ENCODE measurements around the gene SLC41A1. TPM values are rescaled to one million over a fixed set of nuclear protein-coding genes. Genes with fewer than 3 reads are reported as not detected.

The SLC41A1 gene
- total RNA-seq, 6 donors from 2014 or later, result 17.8 to 35.1 (median 27.3) TPM

- TF ChIP-seq CTCF (IDR thresholded peaks at IDR 0.05) (no peak), POLR2AphosphoS5 (IDR thresholded peaks at IDR 0.05) (no peak), POLR2A (IDR thresholded peaks at IDR 0.05) (no peak), EP300 (IDR thresholded peaks at IDR 0.05) (no peak)
- peak in 1 of 2 donors; percentile 25 for DNase-seq
- ATAC-seq (ENCODE audit: low FRiP score in 2 of 2), result peak; percentile 41 to 62
- WGBS, 2 donors, result 24 to 37% methylated on average over 16 to 19 of the region's 36 CpGs
- H3K27ac ChIP-seq, result peak overlapping the region; percentile 64 to 90 (median 82)
- H3K27me3 ChIP-seq, result no peaks in the 10 kb centered on the region
- no peaks in the 10 kb centered on the region for H3K9me3 ChIP-seq
- H3K36me3 ChIP-seq, result no peaks in the 10 kb centered on the region
- peaks cover 6 to 13% (median 12%) of the 10 kb centered on the region in 4 donors for H3K4me1 ChIP-seq
- H3K4me3 ChIP-seq, result peak overlapping the region; percentile 65 to 82 (median 76)
These were observed 38.6 kb downstream of the SLC41A1 start for GRCh38 chr1:205774198-205775014.

GRCh38 chr1:205772607-205773032 lies 40.4 kb downstream of the SLC41A1 start:
- TF ChIP-seq CTCF (IDR thresholded peaks at IDR 0.05) (no peak), POLR2AphosphoS5 (IDR thresholded peaks at IDR 0.05) (no peak), EP300 (IDR thresholded peaks at IDR 0.05) (no peak), POLR2A (IDR thresholded peaks at IDR 0.05) (no peak)
- no peaks in the 10 kb centered on the region for H3K9me3 ChIP-seq
- H3K36me3 ChIP-seq, result no peaks in the 10 kb centered on the region
- H3K4me1 ChIP-seq, result peaks cover 6 to 13% (median 12%) of the 10 kb centered on the region in 4 donors
- H3K27me3 ChIP-seq, result no peaks in the 10 kb centered on the region
- H3K27ac ChIP-seq, result no peak overlapping the region
- DNase-seq (no peak), ATAC-seq (ENCODE audit: low FRiP score in 2 of 2) (no peak)
- 83 to 93% methylated on average over 2 of the region's 2 CpGs for WGBS, 2 donors
- H3K4me3 ChIP-seq, result no peak overlapping the region

- Histone ChIP-seq H3K27ac (peak overlapping the region in 1 of 4 donors; percentile 32), H3K9me3 (no peaks in the 10 kb centered on the region), H3K4me1 (peaks cover 6 to 9% (median 7%) of the 10 kb centered on the region in 4 donors), H3K27me3 (no peaks in the 10 kb centered on the region), H3K4me3 (no peak overlapping the region), H3K36me3 (no peaks in the 10 kb centered on the region)
- no peak for ATAC-seq (ENCODE audit: low FRiP score in 2 of 2)
- TF ChIP-seq POLR2AphosphoS5 (IDR thresholded peaks at IDR 0.05), result no peak
- no peak for TF ChIP-seq EP300 (IDR thresholded peaks at IDR 0.05)
- no peak for TF ChIP-seq POLR2A (IDR thresholded peaks at IDR 0.05)
- TF ChIP-seq CTCF (IDR thresholded peaks at IDR 0.05), result no peak
- 85 to 87% methylated on average over 4 of the region's 4 CpGs for WGBS, 2 donors
- no peak for DNase-seq
These were observed 42.4 kb downstream of the SLC41A1 start for GRCh38 chr1:205770618-205771017.

GRCh38 chr1:205769641-205770365 lies 43.2 kb downstream of the SLC41A1 start:
- Histone ChIP-seq H3K9me3 (no peaks in the 10 kb centered on the region), H3K4me1 (peaks cover 4 to 6% (median 6%) of the 10 kb centered on the region in 4 donors), H3K4me3 (no peak overlapping the region), H3K27ac (peak overlapping the region in 1 of 4 donors; percentile 32), H3K27me3 (no peaks in the 10 kb centered on the region), H3K36me3 (no peaks in the 10 kb centered on the region)
- DNase-seq (no peak), ATAC-seq (ENCODE audit: low FRiP score in 2 of 2) (no peak)
- no peak for TF ChIP-seq POLR2A (IDR thresholded peaks at IDR 0.05)
- no peak for TF ChIP-seq CTCF (IDR thresholded peaks at IDR 0.05)
- no peak for TF ChIP-seq EP300 (IDR thresholded peaks at IDR 0.05)
- TF ChIP-seq POLR2AphosphoS5 (IDR thresholded peaks at IDR 0.05), result no peak
- 68 to 74% methylated on average over 8 of the region's 8 CpGs for WGBS, 2 donors
